Tibial artery (tissue), 4 donors: Measurements from ENCODE around the gene ABCG1.

ENCODE experiments used
- DNase-seq, 2 donors: peaks; one replicate each; pipeline ENCODE4 v3.0.0-alpha.2; 2019
- H3K27ac ChIP-seq, 2 donors: fragments of 200-600 bp; sonication (generic) in 1 of 2; 1 replicate in 1 of 2; 2 replicates in 1 of 2; pipeline ENCODE4 v1.5.1; 2018 to 2019; ENCODE audit warnings: mild to moderate bottlenecking in 1 of 2
- H3K27me3 ChIP-seq, 2 donors: fragments of 200-600 bp; sonication (generic) in 1 of 2; one replicate each; pipeline versions ENCODE4 v1.5.1 to v1.6.0; 2016 to 2019
- H3K36me3 ChIP-seq, 3 donors: fragments of 200-600 bp; sonication (generic) in 2 of 3; one replicate each; pipeline ENCODE4 v1.5.1; 2016 to 2019; ENCODE audit warnings: mild to moderate bottlenecking in 2 of 3
- H3K4me1 ChIP-seq, 4 donors: fragments of 200-600 bp; sonication (generic) in 2 of 4; 1 replicate in 3 of 4; 2 replicates in 1 of 4; pipeline ENCODE4 v1.5.1; 2016 to 2019
- H3K4me3 ChIP-seq, 2 donors: fragments of 200-600 bp; sonication (generic) in 1 of 2; 1 replicate in 1 of 2; 2 replicates in 1 of 2; pipeline ENCODE4 v1.5.1; 2018 to 2019; ENCODE audit warnings: mild to moderate bottlenecking in 2 of 2
- H3K9me3 ChIP-seq, 3 donors: fragments of 200-600 bp; sonication (generic) in 1 of 3; one replicate each; pipeline ENCODE4 v1.5.1; 2016 to 2019
- intact Hi-C: fragments of 100-400 bp; cut with DNase I; formaldehyde crosslinking; loops from one replicate; pipeline ENCODE4 v1.15.0; 2023; ENCODE audit warnings: low total_unique reads
- TF ChIP-seq, protein P1 (sequence below), 2 experiments: fragments of 200-600 bp in 1 of 2; fragments of 450-650 bp in 1 of 2; IDR thresholded peaks; one replicate each; pipeline ENCODE4 v1.5.1; 2017 to 2019; ENCODE audit warnings: antibody characterized with exemption in 2 of 2, mild to moderate bottlenecking in 1 of 2, moderate library complexity in 1 of 2

ABCG1 gene

GRCh38 chr21:42301371-42302075, 82.6 kb downstream of the ABCG1 start:
- intact Hi-C loops = no loop called here
- no peaks in the 10 kb centered on the region for H3K4me1 ChIP-seq
- peaks cover 0 to 41% of the 10 kb centered on the region in 2 donors for H3K27me3 ChIP-seq
- H3K4me3 ChIP-seq = no peak overlapping the region
- TF ChIP-seq, protein P1, sequence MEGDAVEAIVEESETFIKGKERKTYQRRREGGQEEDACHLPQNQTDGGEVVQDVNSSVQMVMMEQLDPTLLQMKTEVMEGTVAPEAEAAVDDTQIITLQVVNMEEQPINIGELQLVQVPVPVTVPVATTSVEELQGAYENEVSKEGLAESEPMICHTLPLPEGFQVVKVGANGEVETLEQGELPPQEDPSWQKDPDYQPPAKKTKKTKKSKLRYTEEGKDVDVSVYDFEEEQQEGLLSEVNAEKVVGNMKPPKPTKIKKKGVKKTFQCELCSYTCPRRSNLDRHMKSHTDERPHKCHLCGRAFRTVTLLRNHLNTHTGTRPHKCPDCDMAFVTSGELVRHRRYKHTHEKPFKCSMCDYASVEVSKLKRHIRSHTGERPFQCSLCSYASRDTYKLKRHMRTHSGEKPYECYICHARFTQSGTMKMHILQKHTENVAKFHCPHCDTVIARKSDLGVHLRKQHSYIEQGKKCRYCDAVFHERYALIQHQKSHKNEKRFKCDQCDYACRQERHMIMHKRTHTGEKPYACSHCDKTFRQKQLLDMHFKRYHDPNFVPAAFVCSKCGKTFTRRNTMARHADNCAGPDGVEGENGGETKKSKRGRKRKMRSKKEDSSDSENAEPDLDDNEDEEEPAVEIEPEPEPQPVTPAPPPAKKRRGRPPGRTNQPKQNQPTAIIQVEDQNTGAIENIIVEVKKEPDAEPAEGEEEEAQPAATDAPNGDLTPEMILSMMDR (IDR thresholded peaks at IDR 0.05) = no peak
- H3K36me3 ChIP-seq = peaks cover 0 to 4% (median 0%) of the 10 kb centered on the region in 3 donors
- H3K27ac ChIP-seq = no peak overlapping the region
- DNase-seq = no peak
- H3K9me3 ChIP-seq = no peaks in the 10 kb centered on the region

GRCh38 chr21:42302076-42302650, 83.2 kb downstream of the ABCG1 start:
- H3K36me3 ChIP-seq = no peaks in the 10 kb centered on the region
- TF ChIP-seq, protein P1 (IDR thresholded peaks at IDR 0.05) = no peak
- intact Hi-C loops = no loop called here
- H3K27me3 ChIP-seq = peaks cover 0 to 47% of the 10 kb centered on the region in 2 donors
- H3K9me3 ChIP-seq = no peaks in the 10 kb centered on the region
- DNase-seq = no peak
- no peak overlapping the region for H3K27ac ChIP-seq
- H3K4me3 ChIP-seq = no peak overlapping the region
- H3K4me1 ChIP-seq = no peaks in the 10 kb centered on the region

GRCh38 chr21:42302794-42303193, 83.9 kb downstream of the ABCG1 start:
- H3K27ac ChIP-seq = no peak overlapping the region
- no peaks in the 10 kb centered on the region for H3K36me3 ChIP-seq
- intact Hi-C loops = no loop called here
- DNase-seq = no peak
- TF ChIP-seq, protein P1 (IDR thresholded peaks at IDR 0.05) = no peak
- peaks cover 0 to 53% of the 10 kb centered on the region in 2 donors for H3K27me3 ChIP-seq
- no peak overlapping the region for H3K4me3 ChIP-seq
- H3K4me1 ChIP-seq = no peaks in the 10 kb centered on the region
- no peaks in the 10 kb centered on the region for H3K9me3 ChIP-seq

GRCh38 chr21:42303443-42303842, 84.5 kb downstream of the ABCG1 start:
- TF ChIP-seq, protein P1 (IDR thresholded peaks at IDR 0.05) = no peak
- intact Hi-C loops = no loop called here
- no peak overlapping the region for H3K27ac ChIP-seq
- no peaks in the 10 kb centered on the region for H3K4me1 ChIP-seq
- peaks cover 0 to 60% of the 10 kb centered on the region in 2 donors for H3K27me3 ChIP-seq
- no peaks in the 10 kb centered on the region for H3K36me3 ChIP-seq
- no peaks in the 10 kb centered on the region for H3K9me3 ChIP-seq
- no peak overlapping the region for H3K4me3 ChIP-seq
- DNase-seq = no peak

- peak in 1 of 2 donors; percentile 9 for DNase-seq
- H3K27me3 ChIP-seq = peaks cover 0 to 68% of the 10 kb centered on the region in 2 donors
These were observed 85.9 kb downstream of the ABCG1 start for GRCh38 chr21:42304556-42305454.

More at GRCh38 chr21:42304556-42305454, 85.9 kb downstream of the ABCG1 start:
- TF ChIP-seq, protein P1 (IDR thresholded peaks at IDR 0.05) = no peak
- H3K9me3 ChIP-seq = no peaks in the 10 kb centered on the region
- peaks cover 0 to 4% (median 0%) of the 10 kb centered on the region in 4 donors for H3K4me1 ChIP-seq
- intact Hi-C loops = no loop called here
- no peaks in the 10 kb centered on the region for H3K36me3 ChIP-seq
- H3K27ac ChIP-seq = no peak overlapping the region
- H3K4me3 ChIP-seq = no peak overlapping the region
